Spleen (tissue), 7 donors: ENCODE results near the gene ADCK2.

ENCODE experiments used
- POLR2AphosphoS5 ChIP-seq, 3 donors: sonication (generic); formaldehyde crosslinking; IDR thresholded peaks; one replicate each; pipeline ENCODE4 v1.5.1; 2017; ENCODE audit warnings: antibody characterized with exemption in 3 of 3
- TF ChIP-seq, protein P1 (sequence below), 11 experiments: fragments of 200-600 bp in 7 of 11; fragments of 450-650 bp in 4 of 11; sonication (generic) in 4 of 11; IDR thresholded peaks in 8 of 11; conservative IDR thresholded peaks in 3 of 11; 1 replicate in 7 of 11; 2 replicates in 4 of 11; pipeline versions ENCODE4 v1.4.0 to v1.8.0; 2016 to 2021; ENCODE audit warnings: antibody characterized with exemption in 11 of 11, inconsistent platforms in 4 of 11, mild to moderate bottlenecking in 1 of 11
- donor health status: DM: no; HTN: no; CAD: no; lungs with moderate emphysema.
- donor health status: DM: no; HTN: no; CAD: no.
- donor health status: DM: no; HTN: no; CAD: no.

DNA sequence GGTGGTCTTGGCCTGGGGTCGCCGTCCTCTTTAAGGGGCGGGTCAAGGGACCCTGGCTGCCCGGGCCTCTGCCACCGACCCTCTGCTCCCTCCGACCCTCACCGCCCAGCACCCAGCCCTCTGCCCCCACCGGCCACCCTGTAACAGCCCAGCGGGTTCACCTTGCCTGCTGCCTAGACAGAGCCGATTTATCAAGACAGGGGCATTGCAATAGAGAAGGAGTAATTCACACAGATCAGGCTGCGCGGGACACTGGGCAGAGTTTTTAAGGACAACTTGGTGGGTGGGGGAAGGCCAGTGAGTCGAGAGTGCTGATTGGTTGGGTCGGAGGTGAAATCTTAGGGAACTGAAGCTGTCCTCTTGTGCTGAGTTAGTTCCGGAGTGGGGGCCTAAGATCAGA lies 779 bp upstream of the ADCK2 start:
- TF ChIP-seq, protein P1, sequence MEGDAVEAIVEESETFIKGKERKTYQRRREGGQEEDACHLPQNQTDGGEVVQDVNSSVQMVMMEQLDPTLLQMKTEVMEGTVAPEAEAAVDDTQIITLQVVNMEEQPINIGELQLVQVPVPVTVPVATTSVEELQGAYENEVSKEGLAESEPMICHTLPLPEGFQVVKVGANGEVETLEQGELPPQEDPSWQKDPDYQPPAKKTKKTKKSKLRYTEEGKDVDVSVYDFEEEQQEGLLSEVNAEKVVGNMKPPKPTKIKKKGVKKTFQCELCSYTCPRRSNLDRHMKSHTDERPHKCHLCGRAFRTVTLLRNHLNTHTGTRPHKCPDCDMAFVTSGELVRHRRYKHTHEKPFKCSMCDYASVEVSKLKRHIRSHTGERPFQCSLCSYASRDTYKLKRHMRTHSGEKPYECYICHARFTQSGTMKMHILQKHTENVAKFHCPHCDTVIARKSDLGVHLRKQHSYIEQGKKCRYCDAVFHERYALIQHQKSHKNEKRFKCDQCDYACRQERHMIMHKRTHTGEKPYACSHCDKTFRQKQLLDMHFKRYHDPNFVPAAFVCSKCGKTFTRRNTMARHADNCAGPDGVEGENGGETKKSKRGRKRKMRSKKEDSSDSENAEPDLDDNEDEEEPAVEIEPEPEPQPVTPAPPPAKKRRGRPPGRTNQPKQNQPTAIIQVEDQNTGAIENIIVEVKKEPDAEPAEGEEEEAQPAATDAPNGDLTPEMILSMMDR (IDR thresholded peaks at IDR 0.05 in 8 of 11, conservative IDR thresholded peaks at IDR 0.05 in 3 of 11) = no peak
- TF ChIP-seq POLR2AphosphoS5 (IDR thresholded peaks at IDR 0.05) = no peak
